CMK (cell line): ENCODE data around the gene HSD17B2.
A peak's percentile ranks its signal among the peaks of the same experiment; 100 is the strongest.
"Not testable (repeated sequence)": the region's sequence is repeated elsewhere in the genome, so short reads cannot be mapped to it uniquely, and the experiment has no call there.

Source experiments
- DNase-seq: peaks from one replicate; pipeline ENCODE4 v3.0.0-alpha.2; 2010; ENCODE audit warnings: low read depth

HSD17B2 gene

GRCh38 chr16:82034981-82035612 is at the start of gene HSD17B2:
Gene HSD17B2, plus strand, starts transcription at chr16:82035253. Its CDS starts 172 bp downstream, at chr16:82035425.
- DNase-seq = no peak

- no peak for DNase-seq
Measured at GRCh38 chr16:81987121-81987520, 47.9 kb upstream of the HSD17B2 start.

GRCh38 chr16:81987706-81988105 is 47.3 kb upstream of the HSD17B2 start:
- no peak for DNase-seq

- no peak for DNase-seq
Measured at GRCh38 chr16:81992859-81993258, 42.2 kb upstream of the HSD17B2 start.

GRCh38 chr16:81994485-81994884 is 40.6 kb upstream of the HSD17B2 start:
- no peak for DNase-seq

- no peak for DNase-seq
Measured at GRCh38 chr16:81995651-81996050, 39.4 kb upstream of the HSD17B2 start.

GRCh38 chr16:81996664-81997509 is 38.2 kb upstream of the HSD17B2 start:
- DNase-seq = no peak

GRCh38 chr16:81997738-81998137 is 37.3 kb upstream of the HSD17B2 start:
- DNase-seq = no peak

- DNase-seq = no peak
Measured at GRCh38 chr16:82002831-82003230, 32.2 kb upstream of the HSD17B2 start.

GRCh38 chr16:82004601-82005000 is 30.5 kb upstream of the HSD17B2 start:
- no peak for DNase-seq

- no peak for DNase-seq
Measured at GRCh38 chr16:82005027-82005830, 29.8 kb upstream of the HSD17B2 start.

GRCh38 chr16:82006036-82006435 is 29.0 kb upstream of the HSD17B2 start:
- DNase-seq = no peak

GRCh38 chr16:82007189-82007588 is 27.9 kb upstream of the HSD17B2 start:
- no peak for DNase-seq

GRCh38 chr16:82008957-82009592 is 26.0 kb upstream of the HSD17B2 start:
- no peak for DNase-seq

GRCh38 chr16:82009789-82010188 is 25.3 kb upstream of the HSD17B2 start:
- DNase-seq = not testable (repeated sequence)

- no peak for DNase-seq
Measured at GRCh38 chr16:82010649-82011048, 24.4 kb upstream of the HSD17B2 start.

- DNase-seq = no peak
Measured at GRCh38 chr16:82011199-82011641, 23.8 kb upstream of the HSD17B2 start, which contains the start of gene SDR42E1. Gene SDR42E1, minus strand, starts transcription at chr16:82011470. Its CDS starts 10,612 bp downstream, at chr16:82000858.

GRCh38 chr16:82013139-82013538 is 21.9 kb upstream of the HSD17B2 start:
- DNase-seq = no peak

GRCh38 chr16:82016263-82016662 is 18.8 kb upstream of the HSD17B2 start:
- DNase-seq = peak; percentile 7

- no peak for DNase-seq
Measured at GRCh38 chr16:82016964-82017363, 18.1 kb upstream of the HSD17B2 start.

GRCh38 chr16:82017911-82018568 is 17.0 kb upstream of the HSD17B2 start:
- no peak for DNase-seq
